ENCODE measurements around the gene SLC2A5. TPM values are rescaled to one million over a fixed set of nuclear protein-coding genes. Genes with fewer than 3 reads are reported as not detected.

SLC2A5 gene
- total and polyA plus RNA-seq, 2 donors (not counting 3 experiments of a cell fraction or from before 2014, with no cell fraction given): not detected

GRCh38 chr1:9086045-9086444, 16.6 kb upstream of the SLC2A5 start:
- ChIA-PET CTCF (interaction anchor here (0.8 kb wide), 2 partner anchors 37 to 168 kb away, joined by 3 read pairs; no protein-coding TSS in a partner anchor), POLR2A (interaction anchor here (0.7 kb wide), 1 partner anchor 592 kb away, joined by 3 read pairs; no protein-coding TSS in a partner anchor)
- no peak for TF ChIP-seq POLR2A (IDR thresholded peaks at IDR 0.05; ENCODE audit: low read depth, low read length)
- no peak for TF ChIP-seq MYC (IDR thresholded peaks at IDR 0.05; ENCODE audit: low read depth, low read length)
- H3K36me3 ChIP-seq (ENCODE audit: control insufficient read depth in 2 of 2, extremely low read depth in 1 of 2, insufficient read depth in 2 of 2, low read length in 2 of 2): no peaks in the 10 kb centered on the region
- dilution Hi-C loops (cut with MboI; ENCODE audit: extremely low pct_ligation_motif_present, low sequenced_read_pairs) (no loop called here), intact Hi-C loops (cut with micrococcal nuclease) (no loop called here)
- no peaks in the 10 kb centered on the region for H3K4me1 ChIP-seq (ENCODE audit: control insufficient read depth, extremely low read depth, insufficient read depth, low read length)
- no peak overlapping the region for H3K9ac ChIP-seq (replicated peaks; ENCODE audit: extremely low read depth, insufficient read depth, low read length)
- H3K9me3 ChIP-seq (replicated peaks; ENCODE audit: control insufficient read depth, insufficient read depth, low read length): no peaks in the 10 kb centered on the region
- no peak overlapping the region for H3K4me2 ChIP-seq (ENCODE audit: insufficient read depth, low read length)
- H3K9me1 ChIP-seq (replicated peaks; ENCODE audit: control insufficient read depth, extremely low read depth, insufficient read depth, low read length): no peaks in the 10 kb centered on the region
- H3K27me3 ChIP-seq (ENCODE audit: control insufficient read depth in 2 of 2, insufficient read depth in 2 of 2, low read length in 2 of 2): peaks cover 2 to 13% of the 10 kb centered on the region in 2 experiments
- DNase-seq (ENCODE audit: low read depth, low spot score) (no peak), FAIRE-seq (no peak)
- BruUV-seq (replicated peaks): no TSS peak
- no peak overlapping the region for H3K27ac ChIP-seq (ENCODE audit: insufficient read depth, low read depth, low read length)
- H4K20me1 ChIP-seq (replicated peaks; ENCODE audit: control insufficient read depth, extremely low read depth, insufficient read depth, low read length): no peaks in the 10 kb centered on the region
- no peaks in the 10 kb centered on the region for H3K79me2 ChIP-seq (ENCODE audit: control insufficient read depth, insufficient read depth, low read length)
- H3K4me3 ChIP-seq (replicated peaks in 1 of 3; ENCODE audit: insufficient read depth in 1 of 3, low read depth in 1 of 3, low read length in 3 of 3): no peak overlapping the region
- H2AFZ ChIP-seq (ENCODE audit: low read depth, low read length): no peak overlapping the region

GRCh38 chr1:9085306-9085940, 16.0 kb upstream of the SLC2A5 start:
- Histone ChIP-seq H3K27me3 (ENCODE audit: control insufficient read depth in 2 of 2, insufficient read depth in 2 of 2, low read length in 2 of 2) (peaks cover 1 to 11% of the 10 kb centered on the region in 2 experiments), H3K27ac (ENCODE audit: insufficient read depth, low read depth, low read length) (no peak overlapping the region), H4K20me1 (replicated peaks; ENCODE audit: control insufficient read depth, extremely low read depth, insufficient read depth, low read length) (no peaks in the 10 kb centered on the region), H3K9ac (replicated peaks; ENCODE audit: extremely low read depth, insufficient read depth, low read length) (no peak overlapping the region), H3K4me1 (ENCODE audit: control insufficient read depth, extremely low read depth, insufficient read depth, low read length) (no peaks in the 10 kb centered on the region), H3K79me2 (ENCODE audit: control insufficient read depth, insufficient read depth, low read length) (no peaks in the 10 kb centered on the region), H3K4me2 (ENCODE audit: insufficient read depth, low read length) (no peak overlapping the region), H2AFZ (ENCODE audit: low read depth, low read length) (no peak overlapping the region), H3K9me1 (replicated peaks; ENCODE audit: control insufficient read depth, extremely low read depth, insufficient read depth, low read length) (no peaks in the 10 kb centered on the region), H3K36me3 (ENCODE audit: control insufficient read depth in 2 of 2, extremely low read depth in 1 of 2, insufficient read depth in 2 of 2, low read length in 2 of 2) (no peaks in the 10 kb centered on the region), H3K9me3 (replicated peaks; ENCODE audit: control insufficient read depth, insufficient read depth, low read length) (no peaks in the 10 kb centered on the region), H3K4me3 (replicated peaks in 1 of 3; ENCODE audit: insufficient read depth in 1 of 3, low read depth in 1 of 3, low read length in 3 of 3) (no peak overlapping the region)
- DNase-seq (ENCODE audit: low read depth, low spot score) (no peak), FAIRE-seq (no peak)
- dilution Hi-C loops (cut with MboI; ENCODE audit: extremely low pct_ligation_motif_present, low sequenced_read_pairs) (no loop called here), intact Hi-C loops (cut with micrococcal nuclease) (no loop called here)
- TF ChIP-seq GATA2 (IDR thresholded peaks at IDR 0.05; ENCODE audit: insufficient read depth, insufficient read length, low read depth, low read length) (no peak), MYC (IDR thresholded peaks at IDR 0.05; ENCODE audit: low read depth, low read length) (no peak), POLR2A (IDR thresholded peaks at IDR 0.05; ENCODE audit: low read depth, low read length) (no peak)
- ChIA-PET CTCF (interaction anchor here (0.8 to 1.3 kb wide), 5 partner anchors 16 to 167 kb away, joined by 3 to 5 read pairs (median 3); no protein-coding TSS in a partner anchor), POLR2A (interaction anchor here (0.7 kb wide), 1 partner anchor 591 kb away, joined by 3 read pairs; no protein-coding TSS in a partner anchor)
- no TSS peak for BruUV-seq (replicated peaks)

All from endothelial cell of umbilical vein (primary cell).